DND-41 (cell line): ENCODE measurements around the gene GRHL3.

Source experiments
- CTCF ChIP-seq: IDR thresholded peaks from 2 replicates; pipeline ENCODE4 v1.5.1; 2012; ENCODE audit warnings: borderline replicate concordance, low read length, moderate library complexity, mild to moderate bottlenecking; ENCODE audit not compliant: poor library complexity, severe bottlenecking; ENCODE audit errors: extremely low read depth
- EZH2 ChIP-seq: IDR thresholded peaks from 3 replicates; pipeline ENCODE4 v1.6.1; 2012; ENCODE audit warnings: borderline replicate concordance, low read depth, mild to moderate bottlenecking, moderate library complexity, low read length, inconsistent platforms; ENCODE audit not compliant: severe bottlenecking

GRCh38 chr1:24281591-24281990 lies 37.6 kb upstream of the GRHL3 start:
- no peak for TF ChIP-seq CTCF
- no peak for TF ChIP-seq EZH2
